Measurements from ENCODE around the gene CCNL1. TPM values are rescaled to one million over a fixed set of nuclear protein-coding genes. Genes with fewer than 3 reads are reported as not detected.

The CCNL1 gene
- polyA plus RNA-seq, 1 donor from 2014 or later, result 186 TPM

DNA sequence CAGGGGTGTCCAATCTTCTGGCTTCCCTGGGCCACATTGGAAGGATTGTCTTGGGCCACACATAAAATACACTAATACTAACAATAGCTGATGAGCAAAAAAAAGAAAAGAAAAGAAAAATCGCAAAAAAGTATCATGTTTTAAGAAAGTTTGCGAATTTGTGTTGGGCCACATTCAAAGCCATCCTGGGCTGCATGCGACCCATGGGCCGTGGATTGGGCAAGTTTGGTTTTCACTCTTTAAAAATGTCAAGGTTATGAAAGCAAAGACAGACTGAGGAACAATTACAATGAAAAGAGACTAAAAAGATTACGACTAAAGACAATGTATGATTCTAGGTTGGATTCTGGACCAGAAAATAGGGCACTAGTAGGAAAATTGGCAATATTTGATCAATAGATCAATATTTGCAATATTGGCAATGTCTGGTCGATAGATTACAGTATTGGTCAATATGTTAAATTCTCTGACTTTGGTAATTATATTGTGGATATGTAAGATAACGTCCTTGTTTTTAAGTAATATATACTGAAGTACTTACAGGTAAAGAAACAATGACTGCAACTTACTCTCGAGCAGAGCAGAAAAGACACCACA is 19.9 kb downstream of the CCNL1 start:
- TF ChIP-seq TAF1 (IDR thresholded peaks at IDR 0.05; ENCODE audit: low read depth) (no peak), EP300 (conservative IDR thresholded peaks at IDR 0.05; ENCODE audit: poor library complexity, severe bottlenecking) (no peak), RAD21 (conservative IDR thresholded peaks at IDR 0.05) (no peak), EZH2 (IDR thresholded peaks at IDR 0.05; ENCODE audit: borderline replicate concordance, insufficient read depth, low read length, poor library complexity, severe bottlenecking) (no peak), SMC3 (conservative IDR thresholded peaks at IDR 0.05; ENCODE audit: poor library complexity) (no peak)
- TF ChIP-seq, protein P1, sequence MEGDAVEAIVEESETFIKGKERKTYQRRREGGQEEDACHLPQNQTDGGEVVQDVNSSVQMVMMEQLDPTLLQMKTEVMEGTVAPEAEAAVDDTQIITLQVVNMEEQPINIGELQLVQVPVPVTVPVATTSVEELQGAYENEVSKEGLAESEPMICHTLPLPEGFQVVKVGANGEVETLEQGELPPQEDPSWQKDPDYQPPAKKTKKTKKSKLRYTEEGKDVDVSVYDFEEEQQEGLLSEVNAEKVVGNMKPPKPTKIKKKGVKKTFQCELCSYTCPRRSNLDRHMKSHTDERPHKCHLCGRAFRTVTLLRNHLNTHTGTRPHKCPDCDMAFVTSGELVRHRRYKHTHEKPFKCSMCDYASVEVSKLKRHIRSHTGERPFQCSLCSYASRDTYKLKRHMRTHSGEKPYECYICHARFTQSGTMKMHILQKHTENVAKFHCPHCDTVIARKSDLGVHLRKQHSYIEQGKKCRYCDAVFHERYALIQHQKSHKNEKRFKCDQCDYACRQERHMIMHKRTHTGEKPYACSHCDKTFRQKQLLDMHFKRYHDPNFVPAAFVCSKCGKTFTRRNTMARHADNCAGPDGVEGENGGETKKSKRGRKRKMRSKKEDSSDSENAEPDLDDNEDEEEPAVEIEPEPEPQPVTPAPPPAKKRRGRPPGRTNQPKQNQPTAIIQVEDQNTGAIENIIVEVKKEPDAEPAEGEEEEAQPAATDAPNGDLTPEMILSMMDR (IDR thresholded peaks at IDR 0.05; ENCODE audit: poor library complexity, severe bottlenecking), result no peak
- peaks cover 5% of the 10 kb centered on the region for H3K36me3 ChIP-seq (ENCODE audit: insufficient read depth, low read length)
- H3K27ac ChIP-seq (ENCODE audit: low read length), result no peak overlapping the region
- H3K9me2 ChIP-seq (ENCODE audit: insufficient read depth, low read length), result no peaks in the 10 kb centered on the region
- H3K4me2 ChIP-seq (ENCODE audit: low read length), result no peak overlapping the region
- no peak overlapping the region for H3K4me3 ChIP-seq (ENCODE audit: low read length)
- no peaks in the 10 kb centered on the region for H3K9me3 ChIP-seq (ENCODE audit: low read length)
- no peaks in the 10 kb centered on the region for H3K79me2 ChIP-seq (replicated peaks; ENCODE audit: insufficient read depth, low read length)
- no peaks in the 10 kb centered on the region for H3F3A ChIP-seq (ENCODE audit: insufficient read depth, low read length, poor library complexity, severe bottlenecking)
- H3K9ac ChIP-seq (ENCODE audit: low read length), result no peak overlapping the region
- H4K20me1 ChIP-seq (ENCODE audit: insufficient read depth), result no peaks in the 10 kb centered on the region
- no peaks in the 10 kb centered on the region for H3K27me3 ChIP-seq (ENCODE audit: insufficient read depth, low read depth, low read length)
- H2AFZ ChIP-seq (ENCODE audit: low read depth, low read length), result no peak overlapping the region

GRCh38 chr3:157136647-157137387 is 23.1 kb downstream of the CCNL1 start:
- H3K27ac ChIP-seq (ENCODE audit: low read length), result no peak overlapping the region
- no peak overlapping the region for H3K4me2 ChIP-seq (ENCODE audit: low read length)
- no peaks in the 10 kb centered on the region for H3K79me2 ChIP-seq (replicated peaks; ENCODE audit: insufficient read depth, low read length)
- no peak overlapping the region for H3K4me3 ChIP-seq (ENCODE audit: low read length)
- H2AFZ ChIP-seq (ENCODE audit: low read depth, low read length), result no peak overlapping the region
- no peaks in the 10 kb centered on the region for H3K9me3 ChIP-seq (ENCODE audit: low read length)
- H3F3A ChIP-seq (ENCODE audit: insufficient read depth, low read length, poor library complexity, severe bottlenecking), result no peaks in the 10 kb centered on the region
- no peaks in the 10 kb centered on the region for H3K36me3 ChIP-seq (ENCODE audit: insufficient read depth, low read length)
- H3K9me2 ChIP-seq (ENCODE audit: insufficient read depth, low read length), result no peaks in the 10 kb centered on the region
- H4K20me1 ChIP-seq (ENCODE audit: insufficient read depth), result no peaks in the 10 kb centered on the region
- TF ChIP-seq EZH2 (IDR thresholded peaks at IDR 0.05; ENCODE audit: borderline replicate concordance, insufficient read depth, low read length, poor library complexity, severe bottlenecking), result no peak
- no peak for TF ChIP-seq TAF1 (IDR thresholded peaks at IDR 0.05; ENCODE audit: low read depth)
- TF ChIP-seq, protein P2, sequence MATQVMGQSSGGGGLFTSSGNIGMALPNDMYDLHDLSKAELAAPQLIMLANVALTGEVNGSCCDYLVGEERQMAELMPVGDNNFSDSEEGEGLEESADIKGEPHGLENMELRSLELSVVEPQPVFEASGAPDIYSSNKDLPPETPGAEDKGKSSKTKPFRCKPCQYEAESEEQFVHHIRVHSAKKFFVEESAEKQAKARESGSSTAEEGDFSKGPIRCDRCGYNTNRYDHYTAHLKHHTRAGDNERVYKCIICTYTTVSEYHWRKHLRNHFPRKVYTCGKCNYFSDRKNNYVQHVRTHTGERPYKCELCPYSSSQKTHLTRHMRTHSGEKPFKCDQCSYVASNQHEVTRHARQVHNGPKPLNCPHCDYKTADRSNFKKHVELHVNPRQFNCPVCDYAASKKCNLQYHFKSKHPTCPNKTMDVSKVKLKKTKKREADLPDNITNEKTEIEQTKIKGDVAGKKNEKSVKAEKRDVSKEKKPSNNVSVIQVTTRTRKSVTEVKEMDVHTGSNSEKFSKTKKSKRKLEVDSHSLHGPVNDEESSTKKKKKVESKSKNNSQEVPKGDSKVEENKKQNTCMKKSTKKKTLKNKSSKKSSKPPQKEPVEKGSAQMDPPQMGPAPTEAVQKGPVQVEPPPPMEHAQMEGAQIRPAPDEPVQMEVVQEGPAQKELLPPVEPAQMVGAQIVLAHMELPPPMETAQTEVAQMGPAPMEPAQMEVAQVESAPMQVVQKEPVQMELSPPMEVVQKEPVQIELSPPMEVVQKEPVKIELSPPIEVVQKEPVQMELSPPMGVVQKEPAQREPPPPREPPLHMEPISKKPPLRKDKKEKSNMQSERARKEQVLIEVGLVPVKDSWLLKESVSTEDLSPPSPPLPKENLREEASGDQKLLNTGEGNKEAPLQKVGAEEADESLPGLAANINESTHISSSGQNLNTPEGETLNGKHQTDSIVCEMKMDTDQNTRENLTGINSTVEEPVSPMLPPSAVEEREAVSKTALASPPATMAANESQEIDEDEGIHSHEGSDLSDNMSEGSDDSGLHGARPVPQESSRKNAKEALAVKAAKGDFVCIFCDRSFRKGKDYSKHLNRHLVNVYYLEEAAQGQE (IDR thresholded peaks at IDR 0.05; ENCODE audit: borderline replicate concordance), result no peak
- no peak for TF ChIP-seq SMC3 (conservative IDR thresholded peaks at IDR 0.05; ENCODE audit: poor library complexity)
- TF ChIP-seq EP300 (conservative IDR thresholded peaks at IDR 0.05; ENCODE audit: poor library complexity, severe bottlenecking), result no peak
- TF ChIP-seq, protein P1 (IDR thresholded peaks at IDR 0.05; ENCODE audit: poor library complexity, severe bottlenecking), result no peak
- no peak for TF ChIP-seq RAD21 (conservative IDR thresholded peaks at IDR 0.05)
- no peak for TF ChIP-seq MXI1 (conservative IDR thresholded peaks at IDR 0.05; ENCODE audit: poor library complexity, severe bottlenecking)
- no peak for TF ChIP-seq POLR2AphosphoS5 (IDR thresholded peaks at IDR 0.05)
- H3K9ac ChIP-seq (ENCODE audit: low read length), result no peak overlapping the region
- no peaks in the 10 kb centered on the region for H3K27me3 ChIP-seq (ENCODE audit: insufficient read depth, low read depth, low read length)
